ENCODE measurements around the gene PCDHB1. TPM values are rescaled to one million over a fixed set of nuclear protein-coding genes. Genes with fewer than 3 reads are reported as not detected.

PCDHB1 gene, protein sequence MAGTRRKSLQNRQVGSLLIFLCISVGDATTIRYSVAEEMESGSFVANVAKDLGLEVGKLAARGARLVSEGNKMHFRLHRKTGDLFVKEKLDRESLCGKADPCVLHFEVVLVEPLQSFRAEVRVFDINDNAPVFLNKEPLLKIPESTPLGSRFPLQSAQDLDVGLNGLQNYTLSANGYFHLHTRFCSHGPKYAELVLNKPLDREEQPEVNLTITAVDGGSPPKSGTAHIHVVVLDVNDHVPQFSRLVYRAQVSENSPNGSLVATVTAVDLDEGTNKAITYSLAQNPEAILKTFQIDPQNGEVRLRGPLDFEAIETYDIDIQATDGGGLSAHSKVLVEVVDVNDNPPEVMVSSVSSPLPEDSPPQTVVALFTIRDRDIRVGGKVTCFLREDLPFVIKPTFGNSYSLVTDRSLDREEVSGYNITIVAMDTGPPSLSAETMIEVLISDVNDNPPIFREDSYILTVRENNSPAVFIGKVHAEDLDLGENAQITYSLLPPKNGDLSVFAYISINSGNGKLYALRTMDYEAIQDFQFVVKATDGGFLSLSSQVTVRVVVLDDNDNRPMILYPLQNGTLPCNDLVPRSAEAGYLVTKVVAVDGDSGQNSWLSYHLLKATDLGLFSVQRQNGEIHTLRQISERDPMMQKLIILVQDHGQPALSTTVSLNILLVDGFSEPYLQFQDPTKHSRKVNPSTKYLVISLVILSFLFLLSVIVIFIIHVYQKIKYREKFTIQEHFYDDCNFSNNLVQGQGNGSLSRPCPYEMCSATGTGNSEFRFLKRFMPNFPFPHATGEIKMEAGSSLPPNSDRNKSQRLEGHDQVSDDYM
- total RNA-seq: not detected in 2 replicates

DNA sequence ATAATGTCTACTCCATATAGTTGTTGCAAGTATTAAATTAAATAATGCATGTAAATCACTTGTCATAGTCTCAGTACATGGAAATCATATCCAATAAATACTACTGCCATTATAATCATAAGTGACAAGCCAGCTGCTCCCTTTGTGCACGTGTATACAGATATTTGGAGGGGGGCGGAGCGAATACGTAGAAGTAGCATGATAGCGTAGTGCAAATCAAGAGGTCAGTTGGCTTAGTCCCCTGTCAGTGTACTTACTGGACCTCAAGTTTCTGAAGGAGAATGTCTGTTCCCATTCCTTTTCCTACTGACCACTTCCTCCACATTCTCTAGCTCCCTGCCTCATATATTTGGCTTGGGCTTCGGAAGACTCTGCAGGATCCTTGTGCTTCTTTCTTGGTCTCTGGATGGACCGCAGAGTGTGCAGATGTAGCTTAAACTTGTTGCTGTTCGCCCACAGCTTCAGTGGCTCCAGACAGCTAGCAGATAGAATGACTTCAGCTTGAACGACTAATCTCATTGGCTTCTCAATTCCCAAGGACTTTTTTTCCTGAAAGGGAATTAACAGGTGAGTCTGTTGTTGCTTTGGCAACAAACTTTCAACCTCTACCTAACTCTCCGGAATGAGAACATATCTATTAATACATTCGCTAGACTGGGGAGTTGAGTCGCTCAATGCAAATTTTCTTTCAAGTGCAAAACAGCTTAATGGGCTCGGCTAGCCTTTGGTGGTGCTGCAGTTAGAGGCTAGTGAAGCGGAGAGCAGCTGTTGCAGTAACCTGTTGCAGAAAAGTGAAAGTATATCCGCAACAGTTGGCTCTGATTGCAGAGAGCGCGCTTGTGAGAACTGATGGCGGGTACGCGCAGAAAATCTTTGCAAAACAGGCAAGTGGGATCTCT, at the start of gene PCDHB1:
Gene PCDHB1, plus strand, starts transcription at position 753 of the 899 bp plus-strand sequence. Its CDS starts 97 bp downstream, at position 850.

DNA sequence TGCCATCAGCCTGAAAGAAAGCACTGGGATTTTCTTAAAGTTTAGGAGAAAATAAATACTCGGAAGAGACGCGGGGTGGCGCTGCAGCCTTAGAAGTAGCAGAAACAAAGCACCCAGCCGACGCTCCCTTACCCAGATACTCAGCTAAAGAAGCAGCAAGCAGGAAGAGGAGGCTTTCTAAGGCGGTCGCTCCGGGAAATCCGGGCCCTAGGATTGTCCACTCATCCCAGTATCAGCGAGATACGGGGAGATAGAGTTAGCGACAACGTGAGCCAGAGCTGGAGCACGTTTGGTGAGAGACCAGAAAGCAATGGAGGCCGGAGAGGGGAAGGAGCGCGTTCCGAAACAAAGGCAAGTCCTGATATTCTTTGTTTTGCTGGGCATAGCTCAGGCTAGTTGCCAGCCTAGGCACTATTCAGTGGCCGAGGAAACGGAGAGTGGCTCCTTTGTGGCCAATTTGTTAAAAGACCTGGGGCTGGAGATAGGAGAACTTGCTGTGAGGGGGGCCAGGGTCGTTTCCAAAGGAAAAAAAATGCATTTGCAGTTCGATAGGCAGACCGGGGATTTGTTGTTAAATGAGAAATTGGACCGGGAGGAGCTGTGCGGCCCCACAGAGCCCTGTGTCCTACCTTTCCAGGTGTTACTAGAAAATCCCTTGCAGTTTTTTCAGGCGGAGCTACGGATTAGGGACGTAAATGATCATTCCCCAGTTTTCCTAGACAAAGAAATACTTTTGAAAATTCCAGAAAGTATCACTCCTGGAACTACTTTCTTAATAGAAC, 43.5 kb downstream of the PCDHB1 start, which contains the start of gene PCDHB2:
Gene PCDHB2, plus strand, starts transcription at position 135 of the 782 bp plus-strand sequence. Its CDS starts 176 bp downstream, at position 311.

DNA sequence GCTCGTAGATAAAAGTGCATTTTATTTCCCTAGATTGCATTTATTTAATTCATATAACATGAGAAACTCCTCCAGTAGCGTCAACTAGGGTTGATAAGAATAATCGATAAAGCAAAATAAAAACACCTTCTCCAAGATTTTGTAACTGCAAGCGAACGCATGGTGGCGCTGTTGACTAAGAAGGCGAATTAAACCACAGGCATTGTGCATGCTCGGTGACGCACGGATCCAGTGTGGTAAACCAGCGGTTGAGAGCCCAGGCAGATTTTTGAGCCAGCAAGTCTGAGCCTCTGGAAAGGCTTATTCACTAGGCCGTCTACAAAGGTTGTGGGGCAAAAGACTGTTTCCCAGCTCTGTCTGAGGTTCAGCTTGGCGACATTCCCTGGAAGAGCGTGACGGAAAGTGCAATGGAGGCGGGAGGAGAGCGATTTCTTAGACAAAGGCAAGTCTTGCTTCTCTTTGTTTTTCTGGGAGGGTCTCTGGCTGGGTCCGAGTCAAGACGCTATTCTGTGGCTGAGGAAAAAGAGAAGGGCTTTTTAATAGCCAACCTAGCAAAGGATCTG, 49.1 kb downstream of the PCDHB1 start, which contains the start of gene PCDHB3:
Gene PCDHB3, plus strand, starts transcription at position 231 of the 563 bp plus-strand sequence. Its CDS starts 177 bp downstream, at position 408.

Other genes starting within 250 kb of the PCDHB1 start
- gene PCDHA4, start 244.3 kb upstream of the PCDHB1 start, total RNA-seq: 0.75 and 1.1 TPM in 2 replicates
- 0.09 TPM in 2 replicates for gene PCDHA5, start 229.8 kb upstream of the PCDHB1 start, total RNA-seq
- gene PCDHA6, start 223.4 kb upstream of the PCDHB1 start, total RNA-seq: 0.56 and 0.63 TPM in 2 replicates
- 0.27 and 0.28 TPM in 2 replicates for gene PCDHA7, start 217.1 kb upstream of the PCDHB1 start, total RNA-seq
- gene PCDHA8, start 210.2 kb upstream of the PCDHB1 start, total RNA-seq: 0.09 and 0.19 TPM in 2 replicates
- 0.09 TPM in 2 replicates for gene PCDHA9, start 203.0 kb upstream of the PCDHB1 start, total RNA-seq
- 0.45 and 0.56 TPM in 2 replicates for gene PCDHA10, start 195.5 kb upstream of the PCDHB1 start, total RNA-seq
- gene PCDHA11, start 182.4 kb upstream of the PCDHB1 start, total RNA-seq: 0.09 and 0.27 TPM in 2 replicates
- gene PCDHA12, start 176.1 kb upstream of the PCDHB1 start, total RNA-seq: 0.09 and 0.19 TPM in 2 replicates
- gene PCDHA13, start 169.2 kb upstream of the PCDHB1 start, total RNA-seq: 0.09 and 0.19 TPM in 2 replicates
- gene PCDHAC1, start 125.1 kb upstream of the PCDHB1 start, total RNA-seq: 0.18 and 0.19 TPM in 2 replicates
- 0.09 and 2.4 TPM in 2 replicates for gene PCDHAC2, start 84.9 kb upstream of the PCDHB1 start, total RNA-seq
- gene PCDHB2, start 43.2 kb downstream of the PCDHB1 start, total RNA-seq: 1.8 and 3.5 TPM in 2 replicates
- gene PCDHB3, start 49.1 kb downstream of the PCDHB1 start, total RNA-seq: 0.36 and 0.38 TPM in 2 replicates
- 0.09 TPM in 2 replicates for gene PCDHB4, start 70.4 kb downstream of the PCDHB1 start, total RNA-seq
- 0.56 and 1.4 TPM in 2 replicates for gene PCDHB5, start 83.8 kb downstream of the PCDHB1 start, total RNA-seq
- gene PCDHB6, start 98.7 kb downstream of the PCDHB1 start, total RNA-seq: 0.09 TPM in 2 replicates
- gene PCDHB7, start 121.3 kb downstream of the PCDHB1 start, total RNA-seq: 0.45 and 0.56 TPM in 2 replicates
- 0.18 and 0.94 TPM in 2 replicates for gene PCDHB8, start 126.4 kb downstream of the PCDHB1 start, total RNA-seq
- gene PCDHB16, start 131.0 kb downstream of the PCDHB1 start, total RNA-seq: 0.09 and 0.19 TPM in 2 replicates
- gene PCDHB9, start 135.8 kb downstream of the PCDHB1 start, total RNA-seq: 0.27 and 0.28 TPM in 2 replicates
- 0.72 and 1.0 TPM in 2 replicates for gene PCDHB10, start 141.0 kb downstream of the PCDHB1 start, total RNA-seq
- 0.38 and 0.99 TPM in 2 replicates for gene PCDHB11, start 148.3 kb downstream of the PCDHB1 start, total RNA-seq
- gene PCDHB12, start 157.3 kb downstream of the PCDHB1 start, total RNA-seq: 0.47 and 0.54 TPM in 2 replicates
- 0.99 and 1.6 TPM in 2 replicates for gene PCDHB13, start 162.5 kb downstream of the PCDHB1 start, total RNA-seq
- gene PCDHB14, start 172.0 kb downstream of the PCDHB1 start, total RNA-seq: 1.3 and 1.6 TPM in 2 replicates
- gene PCDHB15, start 194.0 kb downstream of the PCDHB1 start, total RNA-seq: 0.90 and 1.7 TPM in 2 replicates

Data from endothelial cell of coronary artery (primary cell).